HepG2 (cell line): ENCODE results near the gene CTAGE9. TPM values are rescaled to one million over a fixed set of nuclear protein-coding genes. Genes with fewer than 3 reads are reported as not detected.

Experiments
- ARID3A ChIP-seq: IDR thresholded peaks from 2 replicates; pipeline ENCODE4 v1.6.1; 2012; ENCODE audit warnings: low read depth, low read length, improper control_type of control experiment
- FOSL2 ChIP-seq: sonication (generic); formaldehyde crosslinking; IDR thresholded peaks from 2 replicates; pipeline ENCODE4 v1.4.0; 2020; ENCODE audit warnings: missing genetic modification reagents
- FOXJ3 ChIP-seq: sonication (generic); formaldehyde crosslinking; IDR thresholded peaks from 2 replicates; pipeline ENCODE4 v1.4.0; 2020; ENCODE audit warnings: missing genetic modification reagents, mild to moderate bottlenecking, borderline replicate concordance
- GATA4 ChIP-seq: sonication (generic); IDR thresholded peaks from 2 replicates; pipeline ENCODE4 v1.6.1; 2016; ENCODE audit warnings: antibody characterized with exemption, low read depth, borderline replicate concordance
- GTF2F1 ChIP-seq: fragments of 150-350 bp; IDR thresholded peaks from 2 replicates; pipeline ENCODE4 v1.6.1; 2014; ENCODE audit warnings: low read length
- KLF12 ChIP-seq: sonication (generic); formaldehyde crosslinking; IDR thresholded peaks from 2 replicates; pipeline ENCODE4 v1.4.0; 2020; ENCODE audit warnings: missing genetic modification reagents, borderline replicate concordance
- KLF16 ChIP-seq, 2 experiments: sonication (generic) in 1 of 2; formaldehyde crosslinking in 1 of 2; IDR thresholded peaks; 2 replicates each; pipeline versions ENCODE4 v1.6.1 to v1.8.0; 2016 to 2023; ENCODE audit warnings: missing genetic modification reagents in 2 of 2, missing compliant biosample characterization in 1 of 2
- KLF6 ChIP-seq: IDR thresholded peaks from 2 replicates; pipeline ENCODE4 v1.8.0; 2016; ENCODE audit warnings: missing biosample characterization, missing genetic modification reagents
- MED1 ChIP-seq: sonication (generic); formaldehyde crosslinking; IDR thresholded peaks from 2 replicates; pipeline ENCODE4 v1.4.0; 2020; ENCODE audit warnings: missing genetic modification reagents
- MXD1 ChIP-seq: sonication (generic); formaldehyde crosslinking; IDR thresholded peaks from 2 replicates; pipeline ENCODE4 v1.4.0; 2020; ENCODE audit warnings: mild to moderate bottlenecking, missing genetic modification reagents
- PRPF4 ChIP-seq: fragments of 200-400 bp; formaldehyde crosslinking; IDR thresholded peaks from 2 replicates; pipeline ENCODE4 v1.6.1; 2016; ENCODE audit warnings: low read length, low read depth; ENCODE audit not compliant: poor library complexity, severe bottlenecking
- TBX2 ChIP-seq: sonication (generic); formaldehyde crosslinking; IDR thresholded peaks from 2 replicates; pipeline ENCODE4 v1.5.0; 2020; ENCODE audit warnings: missing genetic modification reagents, mild to moderate bottlenecking, borderline replicate concordance
- THAP8 ChIP-seq: sonication (generic); formaldehyde crosslinking; IDR thresholded peaks from 2 replicates; pipeline ENCODE4 v1.5.1; 2020; ENCODE audit warnings: missing genetic modification reagents, mild to moderate bottlenecking, borderline replicate concordance
- TMF1 ChIP-seq: sonication (generic); formaldehyde crosslinking; IDR thresholded peaks from 2 replicates; pipeline ENCODE4 v1.8.1; 2022; ENCODE audit warnings: low read depth, missing genetic modification reagents
- TRIM24 ChIP-seq: sonication (generic); formaldehyde crosslinking; IDR thresholded peaks from 2 replicates; pipeline ENCODE4 v1.8.0; 2022; ENCODE audit warnings: mild to moderate bottlenecking, missing genetic modification reagents
- ZFP91 ChIP-seq: sonication (generic); formaldehyde crosslinking; IDR thresholded peaks from 2 replicates; pipeline ENCODE4 v1.9.0; 2022; ENCODE audit warnings: missing genetic modification reagents, mild to moderate bottlenecking, borderline replicate concordance
- ZNF138 ChIP-seq: sonication (generic); formaldehyde crosslinking; IDR thresholded peaks from 2 replicates; pipeline ENCODE4 v1.5.0; 2020; ENCODE audit warnings: mild to moderate bottlenecking, low read depth, missing genetic modification reagents
- ZNF17 ChIP-seq: sonication (generic); formaldehyde crosslinking; IDR thresholded peaks from 2 replicates; pipeline ENCODE4 v1.5.0; 2020; ENCODE audit warnings: mild to moderate bottlenecking, missing genetic modification reagents
- ZNF331 ChIP-seq: sonication (generic); formaldehyde crosslinking; IDR thresholded peaks from 2 replicates; pipeline ENCODE4 v1.4.0; 2020; ENCODE audit warnings: missing genetic modification reagents
- ZNF414 ChIP-seq: sonication (generic); formaldehyde crosslinking; IDR thresholded peaks from 2 replicates; pipeline ENCODE4 v1.5.0; 2020; ENCODE audit warnings: missing genetic modification reagents
- ZNF564 ChIP-seq: sonication (generic); formaldehyde crosslinking; IDR thresholded peaks from 2 replicates; pipeline ENCODE4 v1.8.1; 2023; ENCODE audit warnings: mild to moderate bottlenecking, missing genetic modification reagents
- ZNF644 ChIP-seq: IDR thresholded peaks from 2 replicates; pipeline ENCODE4 v1.6.1; 2016; ENCODE audit warnings: low read depth
- ZNF672 ChIP-seq: sonication (generic); formaldehyde crosslinking; IDR thresholded peaks from 2 replicates; pipeline ENCODE4 v1.8.1; 2022; ENCODE audit warnings: missing genetic modification reagents
- ZNF800 ChIP-seq: sonication (generic); formaldehyde crosslinking; IDR thresholded peaks from 2 replicates; pipeline ENCODE4 v1.4.0; 2020; ENCODE audit warnings: missing genetic modification reagents
- polyA plus RNA-seq, 8 experiments: library from polyadenylated mRNA; depleted of rRNA in 3 of 8; stranded (reverse) in 7 of 8; unstranded in 1 of 8; fragments of >200 nt; fragmentation: Illumina TruSeq in 4 of 8; extraction: Trizol in 4 of 8; gene quantifications; 2 replicates each; pipeline versions ENCODE4 v1.2.1 to v1.2.3, GENCODE V29; 2011 to 2016; ENCODE audit warnings: low read depth in 4 of 8, missing spikeins in 1 of 8, mixed read lengths in 1 of 8; ENCODE audit not compliant: insufficient read depth in 1 of 8
- total RNA-seq, 5 experiments: library from RNA; depleted of rRNA; stranded (reverse); fragments of >200 nt; fragmentation: Illumina TruSeq; extraction: Trizol; gene quantifications; 2 replicates each; pipeline ENCODE4 v1.2.3, GENCODE V29; 2016; ENCODE audit warnings: low read depth in 1 of 5

CTAGE9 gene
- total and polyA plus RNA-seq, 2 of the 13 experiments (the other 11 are each of a cell fraction or from before 2014, with no cell fraction given): not detected

GRCh38 chr6:131755597-131755996 lies 44.8 kb upstream of the CTAGE9 start (continued):
- TF ChIP-seq FOSL2 (CRISPR knock-in tag): peak; percentile 50; the same call in 1 of the 2 replicates
- peak; percentile 69; the same call in 1 of the 2 replicates for TF ChIP-seq ARID3A
- no peak for TF ChIP-seq KLF16 (CRISPR knock-in tag; IDR thresholded peaks at IDR 0.05)
- TF ChIP-seq TBX2 (CRISPR knock-in tag): no peak
- TF ChIP-seq GATA4: no peak
- no peak for TF ChIP-seq ZNF17 (CRISPR knock-in tag)
- 0 out of 2 replicates have a peak, but pooled peaks have one; percentile 6 for TF ChIP-seq ZNF564 (CRISPR knock-in tag)
- TF ChIP-seq FOXJ3 (CRISPR knock-in tag): 0 out of 2 replicates have a peak, but pooled peaks have one; percentile 19
- no peak for TF ChIP-seq ZNF331
- TF ChIP-seq ZNF138 (CRISPR knock-in tag): no peak
- no peak for TF ChIP-seq TMF1 (CRISPR knock-in tag)
- no peak for TF ChIP-seq PRPF4
- no peak for TF ChIP-seq ZNF800 (CRISPR knock-in tag)
- no peak for TF ChIP-seq ZNF672 (CRISPR knock-in tag)
- no peak for TF ChIP-seq THAP8 (CRISPR knock-in tag)
- no peak for TF ChIP-seq TRIM24
- TF ChIP-seq MXD1 (CRISPR knock-in tag): no peak
- peak; percentile 42; the same call in 1 of the 2 replicates for TF ChIP-seq ZNF644 (CRISPR knock-in tag)
- no peak for TF ChIP-seq KLF6 (CRISPR knock-in tag)
- TF ChIP-seq KLF12: 0 out of 2 replicates have a peak, but pooled peaks have one; percentile 49
- no peak for TF ChIP-seq GTF2F1
- TF ChIP-seq ZNF414 (CRISPR knock-in tag): no peak
- no peak for TF ChIP-seq ZFP91 (CRISPR knock-in tag)
- TF ChIP-seq MED1 (CRISPR knock-in tag): peak; percentile 8; the same call in 1 of the 2 replicates
